ENCODE results near the gene AUTS2. TPM values are rescaled to one million over a fixed set of nuclear protein-coding genes. Genes with fewer than 3 reads are reported as not detected.

Gene AUTS2
- polyA plus RNA-seq, 1 donor (not counting 4 experiments of a cell fraction or from before 2014, with no cell fraction given), result 4.7 TPM

DNA sequence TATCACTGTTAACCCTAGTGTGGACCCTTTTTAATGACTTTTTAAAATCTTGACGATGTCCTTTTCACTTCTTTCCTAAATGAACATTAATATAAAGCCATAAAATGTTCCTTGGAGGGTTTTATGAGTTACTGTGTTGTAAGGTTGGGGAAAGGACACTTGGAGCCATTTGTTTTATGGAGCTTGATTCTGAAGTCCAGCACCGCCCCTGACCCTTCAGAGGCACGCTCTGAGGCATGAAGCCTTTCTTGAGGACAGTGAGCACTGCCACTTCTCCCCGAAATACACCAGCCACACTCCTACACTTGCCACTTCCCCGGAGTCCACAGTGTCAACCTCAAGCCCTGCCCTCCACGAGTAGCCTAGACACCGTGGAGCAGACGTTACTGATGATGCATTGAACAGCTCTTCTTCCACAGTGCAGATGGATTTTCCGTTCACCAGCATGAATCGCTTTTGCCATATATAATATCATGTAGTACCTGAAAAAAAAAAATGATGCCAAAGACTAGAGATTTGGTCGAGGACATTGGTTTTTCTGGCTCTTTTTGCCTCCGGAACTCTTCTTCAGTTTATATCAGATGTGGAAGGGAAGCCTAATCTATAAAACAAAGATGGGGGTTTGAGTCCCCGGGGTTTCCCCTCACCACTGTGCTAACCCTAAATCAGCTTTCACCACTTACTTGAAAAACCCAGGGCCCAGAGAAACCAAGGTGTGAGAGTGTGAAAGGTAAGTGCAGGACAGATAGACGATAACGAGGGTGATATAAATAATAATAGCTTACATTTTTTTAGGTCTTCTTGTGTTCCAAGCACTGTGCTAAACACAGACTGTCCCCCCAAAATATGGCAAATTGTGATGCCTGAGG lies 881.1 kb downstream of the AUTS2 start:
- no peak for TF ChIP-seq EZH2 (IDR thresholded peaks at IDR 0.05; ENCODE audit: low read length)
- TF ChIP-seq, protein P1, sequence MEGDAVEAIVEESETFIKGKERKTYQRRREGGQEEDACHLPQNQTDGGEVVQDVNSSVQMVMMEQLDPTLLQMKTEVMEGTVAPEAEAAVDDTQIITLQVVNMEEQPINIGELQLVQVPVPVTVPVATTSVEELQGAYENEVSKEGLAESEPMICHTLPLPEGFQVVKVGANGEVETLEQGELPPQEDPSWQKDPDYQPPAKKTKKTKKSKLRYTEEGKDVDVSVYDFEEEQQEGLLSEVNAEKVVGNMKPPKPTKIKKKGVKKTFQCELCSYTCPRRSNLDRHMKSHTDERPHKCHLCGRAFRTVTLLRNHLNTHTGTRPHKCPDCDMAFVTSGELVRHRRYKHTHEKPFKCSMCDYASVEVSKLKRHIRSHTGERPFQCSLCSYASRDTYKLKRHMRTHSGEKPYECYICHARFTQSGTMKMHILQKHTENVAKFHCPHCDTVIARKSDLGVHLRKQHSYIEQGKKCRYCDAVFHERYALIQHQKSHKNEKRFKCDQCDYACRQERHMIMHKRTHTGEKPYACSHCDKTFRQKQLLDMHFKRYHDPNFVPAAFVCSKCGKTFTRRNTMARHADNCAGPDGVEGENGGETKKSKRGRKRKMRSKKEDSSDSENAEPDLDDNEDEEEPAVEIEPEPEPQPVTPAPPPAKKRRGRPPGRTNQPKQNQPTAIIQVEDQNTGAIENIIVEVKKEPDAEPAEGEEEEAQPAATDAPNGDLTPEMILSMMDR (optimal IDR thresholded peaks at IDR 0.05 in 1 of 3, IDR thresholded peaks at IDR 0.05 in 1 of 3, conservative IDR thresholded peaks at IDR 0.05 in 1 of 3; ENCODE audit: extremely low read depth in 1 of 3, insufficient read depth in 2 of 3, low read length in 3 of 3), result no peak
- DNase-seq (ENCODE audit: low read depth, low spot score) (no peak), FAIRE-seq (no peak)
- H3K79me2 ChIP-seq (ENCODE audit: control insufficient read depth, insufficient read depth, low read length), result no peaks in the 10 kb centered on the region
- H3K9ac ChIP-seq (ENCODE audit: control insufficient read depth, extremely low read depth, insufficient read depth, low read length), result no peak overlapping the region
- H2AFZ ChIP-seq (ENCODE audit: control insufficient read depth, low read length), result no peak overlapping the region
- peaks cover 3% of the 10 kb centered on the region for H3K9me1 ChIP-seq (ENCODE audit: control insufficient read depth, extremely low read depth, insufficient read depth, low read length)
- dilution Hi-C loops (cut with MboI; ENCODE audit: extremely low pct_ligation_motif_present, low sequenced_read_pairs), result no loop called here
- H3K36me3 ChIP-seq (ENCODE audit: control insufficient read depth in 2 of 2, extremely low read depth in 1 of 2, insufficient read depth in 2 of 2, low read length in 2 of 2), result no peaks in the 10 kb centered on the region
- no peaks in the 10 kb centered on the region for H4K20me1 ChIP-seq (ENCODE audit: control insufficient read depth, extremely low read depth, insufficient read depth, low read length)
- H3K9me3 ChIP-seq (ENCODE audit: control insufficient read depth, low read depth, low read length), result no peaks in the 10 kb centered on the region
- H3K4me1 ChIP-seq (ENCODE audit: control insufficient read depth, extremely low read depth, insufficient read depth, low read length), result peaks cover 32% of the 10 kb centered on the region
- no peak overlapping the region for H3K4me3 ChIP-seq (ENCODE audit: control insufficient read depth in 2 of 3, extremely low read depth in 1 of 3, insufficient read depth in 2 of 3, low read depth in 1 of 3, low read length in 3 of 3)
- H3K4me2 ChIP-seq (ENCODE audit: control insufficient read depth, extremely low read depth, insufficient read depth, low read depth, low read length), result no peak overlapping the region
- H3K27ac ChIP-seq (ENCODE audit: control insufficient read depth, insufficient read depth, low read length), result no peak overlapping the region
- H3K27me3 ChIP-seq (ENCODE audit: control insufficient read depth, extremely low read depth, insufficient read depth, low read length), result no peaks in the 10 kb centered on the region

DNA sequence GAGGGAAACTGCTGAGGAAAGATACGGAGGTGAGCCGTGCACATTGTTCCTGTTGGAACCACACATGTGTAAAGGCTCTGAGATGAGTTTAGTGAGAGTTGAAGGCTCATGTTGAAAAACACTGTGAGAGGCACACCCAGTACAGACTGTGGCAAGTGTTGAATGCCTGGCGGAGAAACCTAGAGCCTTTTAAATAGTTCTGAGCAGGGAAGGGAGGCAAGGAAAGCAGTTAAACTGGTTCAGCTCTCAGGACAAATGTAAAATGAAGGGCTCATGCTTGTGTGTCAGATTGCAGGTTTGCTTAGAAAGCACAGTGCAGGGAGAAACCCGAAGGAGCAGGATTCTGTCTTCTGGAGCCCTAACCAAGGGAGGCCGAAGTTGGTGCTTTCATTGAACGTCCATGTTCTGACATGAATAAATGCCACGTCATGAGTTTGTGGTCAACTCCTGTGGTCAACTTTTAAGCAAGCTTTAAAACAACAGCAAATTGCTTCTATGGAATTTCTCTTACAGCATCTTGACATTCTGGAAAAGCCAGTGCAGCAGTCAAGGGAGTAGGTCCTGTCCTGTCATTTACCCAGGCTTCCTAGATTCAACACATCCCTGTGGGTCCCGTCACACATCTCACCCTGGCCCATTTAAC lies 882.8 kb downstream of the AUTS2 start:
- no peaks in the 10 kb centered on the region for H3K9me3 ChIP-seq (ENCODE audit: control insufficient read depth, low read depth, low read length)
- no peaks in the 10 kb centered on the region for H3K79me2 ChIP-seq (ENCODE audit: control insufficient read depth, insufficient read depth, low read length)
- no peak overlapping the region for H3K9ac ChIP-seq (ENCODE audit: control insufficient read depth, extremely low read depth, insufficient read depth, low read length)
- peaks cover 32% of the 10 kb centered on the region for H3K4me1 ChIP-seq (ENCODE audit: control insufficient read depth, extremely low read depth, insufficient read depth, low read length)
- H3K27me3 ChIP-seq (ENCODE audit: control insufficient read depth, extremely low read depth, insufficient read depth, low read length), result no peaks in the 10 kb centered on the region
- TF ChIP-seq, protein P1 (optimal IDR thresholded peaks at IDR 0.05 in 1 of 3, IDR thresholded peaks at IDR 0.05 in 1 of 3, conservative IDR thresholded peaks at IDR 0.05 in 1 of 3; ENCODE audit: extremely low read depth in 1 of 3, insufficient read depth in 2 of 3, low read length in 3 of 3), result no peak
- TF ChIP-seq EZH2 (IDR thresholded peaks at IDR 0.05; ENCODE audit: low read length), result no peak
- peaks cover 3% of the 10 kb centered on the region for H3K9me1 ChIP-seq (ENCODE audit: control insufficient read depth, extremely low read depth, insufficient read depth, low read length)
- H4K20me1 ChIP-seq (ENCODE audit: control insufficient read depth, extremely low read depth, insufficient read depth, low read length), result no peaks in the 10 kb centered on the region
- peak overlapping the region; percentile 11 for H2AFZ ChIP-seq (ENCODE audit: control insufficient read depth, low read length)
- no peaks in the 10 kb centered on the region for H3K36me3 ChIP-seq (ENCODE audit: control insufficient read depth in 2 of 2, extremely low read depth in 1 of 2, insufficient read depth in 2 of 2, low read length in 2 of 2)
- H3K4me2 ChIP-seq (ENCODE audit: control insufficient read depth, extremely low read depth, insufficient read depth, low read depth, low read length), result peak overlapping the region; percentile 85
- DNase-seq (ENCODE audit: low read depth, low spot score) (peak; percentile 75), FAIRE-seq (peak; percentile 100)
- peak overlapping the region; percentile 17 for H3K27ac ChIP-seq (ENCODE audit: control insufficient read depth, insufficient read depth, low read length)
- dilution Hi-C loops (cut with MboI; ENCODE audit: extremely low pct_ligation_motif_present, low sequenced_read_pairs), result no loop called here
- H3K4me3 ChIP-seq (ENCODE audit: control insufficient read depth in 2 of 3, extremely low read depth in 1 of 3, insufficient read depth in 2 of 3, low read depth in 1 of 3, low read length in 3 of 3), result peak overlapping the region in 2 of 3 experiments; percentile 34 to 36
